Esophagus squamous epithelium (tissue), 4 donors: ENCODE results near the gene NUBP1.

Experiments
- POLR2A ChIP-seq, 4 donors: fragments of 450-650 bp; IDR thresholded peaks; one replicate each; pipeline ENCODE4 v1.6.1; 2017; ENCODE audit warnings: antibody characterized with exemption in 4 of 4, mild to moderate bottlenecking in 4 of 4, moderate library complexity in 3 of 4
- TF ChIP-seq, protein P1 (sequence below), 6 experiments: fragments of 450-650 bp in 4 of 6; fragments of 200-600 bp in 2 of 6; sonication (generic) in 2 of 6; IDR thresholded peaks; one replicate each; pipeline ENCODE4 v1.5.1; 2016 to 2019; ENCODE audit warnings: antibody characterized with exemption in 6 of 6, mild to moderate bottlenecking in 4 of 6, moderate library complexity in 4 of 6

- no peak for TF ChIP-seq POLR2A (IDR thresholded peaks at IDR 0.05)
- TF ChIP-seq, protein P1, sequence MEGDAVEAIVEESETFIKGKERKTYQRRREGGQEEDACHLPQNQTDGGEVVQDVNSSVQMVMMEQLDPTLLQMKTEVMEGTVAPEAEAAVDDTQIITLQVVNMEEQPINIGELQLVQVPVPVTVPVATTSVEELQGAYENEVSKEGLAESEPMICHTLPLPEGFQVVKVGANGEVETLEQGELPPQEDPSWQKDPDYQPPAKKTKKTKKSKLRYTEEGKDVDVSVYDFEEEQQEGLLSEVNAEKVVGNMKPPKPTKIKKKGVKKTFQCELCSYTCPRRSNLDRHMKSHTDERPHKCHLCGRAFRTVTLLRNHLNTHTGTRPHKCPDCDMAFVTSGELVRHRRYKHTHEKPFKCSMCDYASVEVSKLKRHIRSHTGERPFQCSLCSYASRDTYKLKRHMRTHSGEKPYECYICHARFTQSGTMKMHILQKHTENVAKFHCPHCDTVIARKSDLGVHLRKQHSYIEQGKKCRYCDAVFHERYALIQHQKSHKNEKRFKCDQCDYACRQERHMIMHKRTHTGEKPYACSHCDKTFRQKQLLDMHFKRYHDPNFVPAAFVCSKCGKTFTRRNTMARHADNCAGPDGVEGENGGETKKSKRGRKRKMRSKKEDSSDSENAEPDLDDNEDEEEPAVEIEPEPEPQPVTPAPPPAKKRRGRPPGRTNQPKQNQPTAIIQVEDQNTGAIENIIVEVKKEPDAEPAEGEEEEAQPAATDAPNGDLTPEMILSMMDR (IDR thresholded peaks at IDR 0.05): no peak
Measured at GRCh38 chr16:10770907-10771306, 27.3 kb downstream of the NUBP1 start.
